Esophagus (tissue), 2 donors: ENCODE data around the gene CYP2W1. TPM values are rescaled to one million over a fixed set of nuclear protein-coding genes. Genes with fewer than 3 reads are reported as not detected.

ENCODE experiments used
- H3K27ac ChIP-seq, 2 donors: one replicate each; pipeline ENCODE4 v1.5.1; 2013; ENCODE audit warnings: low read depth in 2 of 2, mild to moderate bottlenecking in 2 of 2, inconsistent platforms in 1 of 2, low read length in 1 of 2, moderate library complexity in 1 of 2
- H3K27me3 ChIP-seq, 2 donors: one replicate each; pipeline ENCODE4 v1.6.1; 2013; ENCODE audit warnings: low read length in 2 of 2, control low read depth in 1 of 2, mild to moderate bottlenecking in 1 of 2; ENCODE audit not compliant: insufficient read depth in 2 of 2, control insufficient read depth in 1 of 2
- H3K36me3 ChIP-seq, 2 donors: one replicate each; pipeline ENCODE4 v1.6.1; 2013; ENCODE audit warnings: low read length in 1 of 2; ENCODE audit not compliant: control insufficient read depth in 2 of 2, insufficient read depth in 2 of 2
- H3K4me1 ChIP-seq, 2 donors: one replicate each; pipeline ENCODE4 v1.6.1; 2013; ENCODE audit warnings: low read length in 1 of 2; ENCODE audit not compliant: control insufficient read depth in 2 of 2, insufficient read depth in 2 of 2
- H3K4me3 ChIP-seq, 2 donors: one replicate each; pipeline ENCODE4 v1.5.1; 2013; ENCODE audit warnings: low read length in 2 of 2, mild to moderate bottlenecking in 2 of 2, low read depth in 1 of 2, moderate library complexity in 1 of 2
- H3K9me3 ChIP-seq, 2 donors: one replicate each; pipeline ENCODE4 v1.6.1; 2013; ENCODE audit warnings: mild to moderate bottlenecking in 2 of 2, low read depth in 1 of 2, low read length in 1 of 2, moderate library complexity in 1 of 2; ENCODE audit not compliant: control insufficient read depth in 2 of 2, insufficient read depth in 1 of 2
- WGBS, 2 donors: extraction: QIAGEN DNeasy Blood & Tissue Kit; methylation state at CpG; one replicate each; pipeline ENCODE4 v1.1.7; 2013; 5-methylcytosine and 5-hydroxymethylcytosine counted together
- polyA plus RNA-seq, 2 donors: library from polyadenylated mRNA; stranded (reverse); fragments of 200-250 nt; gene quantifications; one replicate each; pipeline ENCODE4 v1.2.3, GENCODE V29; 2013
- donor health status: healthy with polysubstance abuse.
- donor health status: Bipolar disorder and iron deficiency.

Gene CYP2W1
- polyA plus RNA-seq, 2 donors = 0.48 to 1.5 TPM

DNA sequence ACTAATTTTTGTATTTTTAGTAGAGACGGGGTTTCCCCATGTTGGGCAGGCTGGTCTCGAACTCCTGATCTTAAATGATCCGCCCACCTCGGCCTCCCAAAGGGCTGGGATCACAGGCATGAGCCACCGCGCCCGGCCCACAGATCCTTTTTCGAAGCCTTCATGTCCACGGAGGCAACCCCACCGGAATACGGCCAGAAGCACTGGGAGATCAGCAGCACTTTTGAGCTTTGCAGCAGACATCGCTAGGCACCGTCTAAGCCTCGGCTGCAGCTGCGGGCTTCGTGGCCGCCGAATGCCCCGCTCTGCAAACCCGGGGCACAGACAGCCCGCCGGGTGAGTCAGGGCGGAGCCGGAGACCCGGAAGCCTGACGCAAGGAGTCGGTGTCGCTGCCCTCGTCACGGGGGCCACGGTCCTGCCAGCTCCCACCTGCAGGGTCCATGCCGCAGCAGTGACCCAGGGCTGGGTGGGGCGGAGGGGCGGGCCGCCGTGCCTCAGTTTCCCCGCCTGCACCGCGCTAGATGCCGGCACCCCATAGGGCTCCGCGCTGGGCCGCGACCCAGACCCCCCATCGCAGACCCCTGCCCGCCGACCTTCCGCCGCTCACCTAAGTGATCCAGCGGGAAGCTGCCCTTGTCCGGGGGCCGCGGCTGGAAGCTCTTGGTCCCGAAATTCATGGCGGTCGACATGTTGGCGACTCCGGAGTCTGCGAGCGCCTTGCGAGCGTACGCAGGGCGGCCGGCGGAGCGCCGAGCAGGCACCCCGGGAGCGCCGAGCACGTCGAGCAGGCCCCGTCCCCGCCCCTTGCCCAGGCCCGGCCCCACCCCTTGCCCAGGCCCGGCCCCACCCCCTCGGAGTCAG is 7.9 kb upstream of the CYP2W1 start, which contains the start of gene COX19:
Gene COX19 (minus strand): TSS at position 730 of the 862 bp plus-strand sequence. CDS start 40 bp downstream, at position 690.
- H3K4me3 ChIP-seq = peak within 1 kb of the TSS; percentile 78 to 99
- no peaks in the 10 kb centered on the region for H3K9me3 ChIP-seq
- peaks cover 0 to 2% of the 10 kb centered on the region in 2 donors for H3K36me3 ChIP-seq
- no peaks in the 10 kb centered on the region for H3K27me3 ChIP-seq
- peak within 1 kb of the TSS; percentile 95 to 98 for H3K27ac ChIP-seq
- peaks cover 0 to 6% of the 10 kb centered on the region in 2 donors for H3K4me1 ChIP-seq
- WGBS, 2 donors = 0% methylated on average over 61 to 78 of the region's 78 CpGs

- Histone ChIP-seq H3K36me3 (peaks cover 0 to 2% of the 10 kb centered on the region in 2 donors), H3K27me3 (no peaks in the 10 kb centered on the region), H3K27ac (no peak overlapping the region), H3K4me1 (peaks cover 0 to 6% of the 10 kb centered on the region in 2 donors), H3K4me3 (peak overlapping the region; percentile 9 to 78), H3K9me3 (no peaks in the 10 kb centered on the region)
- WGBS, 2 donors = 44 to 53% methylated on average over 28 of the region's 28 CpGs
Measured at GRCh38 chr7:975702-976473, 7.1 kb upstream of the CYP2W1 start.

- no peaks in the 10 kb centered on the region for H3K9me3 ChIP-seq
- no peak overlapping the region for H3K27ac ChIP-seq
- H3K27me3 ChIP-seq = no peaks in the 10 kb centered on the region
- no peak overlapping the region for H3K4me3 ChIP-seq
- H3K36me3 ChIP-seq = peaks cover 0 to 2% of the 10 kb centered on the region in 2 donors
- 68 to 80% methylated on average over 19 of the region's 19 CpGs for WGBS, 2 donors
- H3K4me1 ChIP-seq = peaks cover 0 to 5% of the 10 kb centered on the region in 2 donors
Measured at GRCh38 chr7:976901-977325, 6.1 kb upstream of the CYP2W1 start.

GRCh38 chr7:977326-978048 is 5.5 kb upstream of the CYP2W1 start:
- 61 to 73% methylated on average over 19 of the region's 19 CpGs for WGBS, 2 donors
- H3K4me1 ChIP-seq = peaks cover 4 to 10% of the 10 kb centered on the region in 2 donors
- H3K27ac ChIP-seq = no peak overlapping the region
- no peaks in the 10 kb centered on the region for H3K9me3 ChIP-seq
- H3K4me3 ChIP-seq = no peak overlapping the region
- no peaks in the 10 kb centered on the region for H3K27me3 ChIP-seq
- no peaks in the 10 kb centered on the region for H3K36me3 ChIP-seq

- Histone ChIP-seq H3K9me3 (no peaks in the 10 kb centered on the region), H3K27me3 (no peaks in the 10 kb centered on the region), H3K36me3 (no peaks in the 10 kb centered on the region), H3K4me1 (peaks cover 5 to 14% of the 10 kb centered on the region in 2 donors), H3K27ac (no peak overlapping the region), H3K4me3 (no peak overlapping the region)
- WGBS, 2 donors = 60 to 83% methylated on average over 7 of the region's 7 CpGs
Measured at GRCh38 chr7:978049-978346, 5.0 kb upstream of the CYP2W1 start.

DNA sequence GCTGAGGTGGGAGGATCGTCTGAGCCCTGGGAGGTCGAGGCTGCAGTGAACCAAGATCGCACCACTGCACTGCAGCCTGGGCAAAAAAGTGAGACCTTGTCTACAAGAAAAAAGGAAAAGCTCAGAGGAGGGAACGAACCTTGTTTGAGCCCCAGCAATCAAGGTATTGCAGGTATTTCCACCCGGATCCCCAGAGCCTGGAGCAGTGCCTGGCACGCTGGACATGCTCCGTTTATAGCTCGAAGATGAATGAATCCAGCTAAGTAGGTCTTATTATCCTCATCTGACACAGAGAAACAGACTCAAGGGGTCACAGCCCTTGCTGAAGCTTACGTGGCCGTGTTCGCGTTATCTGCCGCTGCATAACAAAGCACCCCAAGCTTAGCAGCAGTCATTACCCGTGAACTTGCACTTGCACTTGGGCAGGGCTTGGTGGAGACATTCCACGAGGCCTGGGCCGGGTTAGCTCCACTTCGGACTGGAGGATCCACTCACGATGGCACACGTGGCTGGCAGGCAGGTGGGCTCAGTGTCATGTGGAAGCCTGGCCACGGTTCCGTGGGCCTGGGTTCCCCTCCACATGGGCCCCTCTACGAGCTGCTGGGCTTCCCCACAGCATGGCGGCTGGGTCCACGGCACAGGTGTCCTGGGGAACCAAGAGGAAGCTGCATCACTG is 4.4 kb upstream of the CYP2W1 start:
- H3K4me3 ChIP-seq = no peak overlapping the region
- no peaks in the 10 kb centered on the region for H3K9me3 ChIP-seq
- no peak overlapping the region for H3K27ac ChIP-seq
- H3K36me3 ChIP-seq = no peaks in the 10 kb centered on the region
- peaks cover 5 to 19% of the 10 kb centered on the region in 2 donors for H3K4me1 ChIP-seq
- 77 to 88% methylated on average over 24 of the region's 24 CpGs for WGBS, 2 donors
- no peaks in the 10 kb centered on the region for H3K27me3 ChIP-seq

DNA sequence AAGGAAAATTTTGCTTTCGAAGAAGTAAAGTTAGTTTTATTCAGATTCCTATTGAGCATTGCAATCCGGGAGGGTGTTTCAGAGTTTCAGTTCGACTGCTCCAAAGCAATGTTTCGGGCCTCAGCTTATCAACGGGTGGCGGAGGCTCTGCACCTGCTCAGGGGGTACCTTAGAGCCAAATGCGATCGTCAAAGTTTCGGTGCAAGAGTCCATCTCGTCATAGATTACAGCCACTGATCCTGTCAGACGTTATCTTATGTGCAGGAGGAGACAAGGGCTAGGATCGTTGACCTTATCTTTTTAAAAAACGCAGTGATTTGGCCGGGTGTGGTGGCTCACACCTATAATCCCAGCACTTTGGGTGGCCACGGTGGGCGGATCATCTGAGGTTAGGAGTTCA is 3.8 kb upstream of the CYP2W1 start:
- Histone ChIP-seq H3K27ac (no peak overlapping the region), H3K9me3 (no peaks in the 10 kb centered on the region), H3K4me1 (peaks cover 5 to 19% of the 10 kb centered on the region in 2 donors), H3K4me3 (no peak overlapping the region), H3K27me3 (no peaks in the 10 kb centered on the region), H3K36me3 (no peaks in the 10 kb centered on the region)
- 77 to 87% methylated on average over 16 of the region's 16 CpGs for WGBS, 2 donors

GRCh38 chr7:979886-980571 is 3.0 kb upstream of the CYP2W1 start:
- Histone ChIP-seq H3K27me3 (no peaks in the 10 kb centered on the region), H3K27ac (no peak overlapping the region), H3K36me3 (no peaks in the 10 kb centered on the region), H3K9me3 (no peaks in the 10 kb centered on the region), H3K4me1 (peaks cover 5 to 19% of the 10 kb centered on the region in 2 donors), H3K4me3 (no peak overlapping the region)
- WGBS, 2 donors = 65 to 76% methylated on average over 15 of the region's 15 CpGs
